Caco-2 (cell line): ENCODE results near the gene ZMYND19. TPM values are rescaled to one million over a fixed set of nuclear protein-coding genes. Genes with fewer than 3 reads are reported as not detected.

ENCODE experiments used
- Bru-seq: library from RNA; stranded (reverse); fragments of 400-500 nt; gene quantifications from one replicate; lab custom pipeline; 2021; lab: Mats Ljungman, UMichigan
- BruChase-seq, 2 experiments: library from RNA; stranded (reverse); fragments of 400-500 nt; gene quantifications; one replicate each; lab custom pipeline; 2021; lab: Mats Ljungman, UMichigan
- BruUV-seq: library from RNA; stranded (reverse); fragments of 400-500 nt; replicated peaks from 2 replicates; lab custom pipeline; 2021; lab: Mats Ljungman, UMichigan
- CTCF ChIA-PET: fragments of 300-600 bp; sonication (Branson Sonifier 250); formaldehyde crosslinking; loops from one replicate; lab custom pipeline; 2022; ENCODE audit warnings: antibody characterized with exemption; lab: Charles Lee
- POLR2A ChIA-PET: fragments of 300-600 bp; sonication (Branson Sonifier 250); formaldehyde crosslinking; loops from one replicate; lab custom pipeline; 2022; ENCODE audit warnings: antibody characterized with exemption; lab: Charles Lee
- DNase-seq, 2 experiments: peaks; one replicate each; pipeline versions ENCODE4 v3.0.0 to v3.0.0-alpha.2; 2020 to 2022
- H3K27me3 ChIP-seq: replicated peaks from 2 replicates; pipeline ENCODE4 v1.6.0; 2011; ENCODE audit warnings: low read length; ENCODE audit not compliant: control insufficient read depth, insufficient read depth
- H3K36me3 ChIP-seq: 2 replicates; pipeline ENCODE4 v1.5.1; 2011; ENCODE audit warnings: low read length; ENCODE audit not compliant: control insufficient read depth, insufficient read depth
- H3K4me1 ChIP-seq: fragments of 250-450 bp; sonication (Bioruptor Pico); 2 replicates; pipeline ENCODE4 v1.5.1; 2020; ENCODE audit warnings: mild to moderate bottlenecking
- H3K4me3 ChIP-seq: 2 replicates; pipeline ENCODE4 v1.5.1; 2011; ENCODE audit warnings: low read depth, mild to moderate bottlenecking, control low read depth, low read length
- H3K9me3 ChIP-seq: fragments of 250-450 bp; sonication (Bioruptor Pico); 2 replicates; pipeline ENCODE4 v1.5.1; 2020; ENCODE audit warnings: mild to moderate bottlenecking, moderate library complexity
- H3K27ac Mint-ChIP-seq: one replicate; pipeline ENCODE4 v1.8.0; 2022; ENCODE audit warnings: mixed read lengths; ENCODE audit not compliant: unreplicated experiment
- H3K27me3 Mint-ChIP-seq: one replicate; pipeline ENCODE4 v1.8.0; 2022; ENCODE audit warnings: mixed read lengths; ENCODE audit not compliant: insufficient read depth, unreplicated experiment
- H3K36me3 Mint-ChIP-seq: one replicate; pipeline ENCODE4 v1.8.0; 2022; ENCODE audit warnings: mild to moderate bottlenecking, mixed read lengths; ENCODE audit not compliant: insufficient read depth, unreplicated experiment
- H3K4me1 Mint-ChIP-seq: one replicate; pipeline ENCODE4 v1.8.0; 2022; ENCODE audit warnings: low read depth, mixed read lengths; ENCODE audit not compliant: unreplicated experiment
- H3K4me3 Mint-ChIP-seq: one replicate; pipeline ENCODE4 v1.8.0; 2022; ENCODE audit warnings: mild to moderate bottlenecking, moderate library complexity, mixed read lengths; ENCODE audit not compliant: unreplicated experiment
- H3K9me3 Mint-ChIP-seq: one replicate; pipeline ENCODE4 v1.8.0; 2022; ENCODE audit warnings: mixed read lengths; ENCODE audit not compliant: unreplicated experiment
- intact Hi-C: fragments of 100-400 bp; cut with micrococcal nuclease; formaldehyde crosslinking; loops from one replicate; pipeline ENCODE4 v1.10.0; 2022; ENCODE audit not compliant: unreplicated experiment
- long read RNA-seq: library from polyadenylated mRNA; stranded (forward); transcript quantifications from one replicate; pipeline ENCODE4 v2.0.0, GENCODE V29; 2022
- total RNA-seq: library from RNA; stranded (reverse); gene quantifications from 2 replicates; pipeline ENCODE4 v1.2.3, GENCODE V29; 2022
- TF ChIP-seq, protein P1 (sequence below), 2 experiments: fragments of 200-600 bp in 1 of 2; IDR thresholded peaks; 1 replicate in 1 of 2; 2 replicates in 1 of 2; pipeline versions ENCODE4 v1.5.1 to v1.8.0; 2011 to 2022; ENCODE audit warnings: antibody characterized with exemption in 1 of 2, control low read depth in 1 of 2, inconsistent platforms in 1 of 2, low read depth in 1 of 2, low read length in 1 of 2, mild to moderate bottlenecking in 1 of 2, moderate library complexity in 1 of 2; ENCODE audit not compliant: insufficient read depth in 1 of 2, severe bottlenecking in 1 of 2, unreplicated experiment in 1 of 2

Gene ZMYND19
- total RNA-seq, result 66.3 and 66.9 TPM in 2 replicates
- Bru-seq, nascent RNA, result percentile 75 among the genes with signal in this experiment
- percentile 79 among the genes with signal in this experiment for BruChase-seq, experiment 1, labeled RNA remaining after a 2-hour chase
- percentile 81 among the genes with signal in this experiment for BruChase-seq, experiment 2, labeled RNA remaining after a 6-hour chase
- long read RNA-seq, transcript ZMYND19-201 (6 exons, 1,375 nt), result major isoform, 49 of 62 reads
- long read RNA-seq, partial matches to known transcripts, result 4 of 62 reads
- long read RNA-seq, other reads (novel, unspliced or antisense), result 9 of 62 reads

DNA sequence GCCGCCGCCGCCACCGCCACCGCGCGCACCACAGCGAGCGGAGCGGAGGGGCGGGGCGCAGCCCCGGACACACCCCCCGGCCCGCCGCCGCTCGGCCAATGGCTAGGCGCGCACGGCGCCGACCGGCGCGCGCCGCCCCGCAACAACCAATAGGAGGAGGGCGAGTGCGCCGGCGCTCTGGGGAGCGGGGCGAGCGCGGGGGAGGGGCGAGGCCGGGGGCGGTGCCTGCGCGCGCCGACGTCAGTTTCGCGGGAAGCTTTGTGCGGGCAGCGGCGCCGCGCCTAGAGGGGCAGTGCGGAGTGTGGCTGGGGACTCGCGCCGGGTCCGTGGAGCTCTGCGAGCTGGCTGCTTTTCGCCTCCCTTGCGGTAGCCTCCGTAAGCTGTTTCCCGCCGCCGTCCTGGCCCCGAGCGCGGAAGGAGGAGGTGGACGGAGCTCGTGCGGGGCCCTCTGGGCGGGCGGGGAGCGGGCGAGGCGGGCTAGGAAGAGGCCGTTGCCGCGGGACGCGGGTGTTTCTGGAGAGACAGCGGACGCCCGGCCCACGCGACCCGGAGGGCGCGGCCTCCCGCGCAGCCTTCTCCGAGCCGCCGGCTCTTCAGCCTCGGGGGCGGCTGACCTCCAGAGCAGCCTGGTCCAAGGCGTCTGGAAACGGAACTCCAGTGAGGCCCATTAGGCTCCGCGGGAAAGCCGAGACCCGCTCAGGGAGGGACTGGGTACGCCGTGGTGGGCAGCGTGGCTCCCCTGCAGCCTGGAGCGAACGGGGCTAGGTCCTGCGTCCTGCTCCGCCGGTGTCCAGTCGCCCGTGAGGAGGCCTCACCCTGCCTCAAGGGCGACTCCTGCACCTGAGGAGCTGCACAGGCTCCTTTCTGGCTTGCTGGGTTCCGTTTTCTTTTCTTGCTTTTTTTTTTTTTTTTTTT is at the start of gene ZMYND19:
Gene ZMYND19, minus strand, starts transcription at position 44 of the 915 bp plus-strand sequence. CDS start 249 bp downstream, outside the sequence.
- intact Hi-C loops, result loop anchor here (2.0 to 10.0 kb wide), 3 partner anchors 14 to 146 kb away; partner anchors contain the start of genes ARRDC1 and ENTPD8
- no peaks in the 10 kb centered on the region for H3K9me3 ChIP-seq
- Mint-ChIP-seq H3K4me3 (peak within 1 kb of the TSS; percentile 77), H3K27ac (peak within 1 kb of the TSS; percentile 78), H3K4me1 (no peaks in the 10 kb centered on the region), H3K9me3 (no peaks in the 10 kb centered on the region), H3K36me3 (peaks cover 30% of the 10 kb centered on the region), H3K27me3 (no peaks in the 10 kb centered on the region)
- TF ChIP-seq, protein P1, sequence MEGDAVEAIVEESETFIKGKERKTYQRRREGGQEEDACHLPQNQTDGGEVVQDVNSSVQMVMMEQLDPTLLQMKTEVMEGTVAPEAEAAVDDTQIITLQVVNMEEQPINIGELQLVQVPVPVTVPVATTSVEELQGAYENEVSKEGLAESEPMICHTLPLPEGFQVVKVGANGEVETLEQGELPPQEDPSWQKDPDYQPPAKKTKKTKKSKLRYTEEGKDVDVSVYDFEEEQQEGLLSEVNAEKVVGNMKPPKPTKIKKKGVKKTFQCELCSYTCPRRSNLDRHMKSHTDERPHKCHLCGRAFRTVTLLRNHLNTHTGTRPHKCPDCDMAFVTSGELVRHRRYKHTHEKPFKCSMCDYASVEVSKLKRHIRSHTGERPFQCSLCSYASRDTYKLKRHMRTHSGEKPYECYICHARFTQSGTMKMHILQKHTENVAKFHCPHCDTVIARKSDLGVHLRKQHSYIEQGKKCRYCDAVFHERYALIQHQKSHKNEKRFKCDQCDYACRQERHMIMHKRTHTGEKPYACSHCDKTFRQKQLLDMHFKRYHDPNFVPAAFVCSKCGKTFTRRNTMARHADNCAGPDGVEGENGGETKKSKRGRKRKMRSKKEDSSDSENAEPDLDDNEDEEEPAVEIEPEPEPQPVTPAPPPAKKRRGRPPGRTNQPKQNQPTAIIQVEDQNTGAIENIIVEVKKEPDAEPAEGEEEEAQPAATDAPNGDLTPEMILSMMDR (IDR thresholded peaks at IDR 0.05; ENCODE audit: insufficient read depth in 1 of 2, low read depth in 1 of 2, low read length in 1 of 2, severe bottlenecking in 1 of 2, unreplicated experiment in 1 of 2), result peak in 1 of 2 experiments; percentile 15
- peaks cover under 1% of the 10 kb centered on the region for H3K36me3 ChIP-seq
- BruUV-seq, result no TSS peak
- H3K27me3 ChIP-seq, result no peaks in the 10 kb centered on the region
- ChIA-PET POLR2A (interaction anchor here (0.6 to 1.8 kb wide), 4 partner anchors 15 to 29 kb away, joined by 3 to 22 read pairs (median 4); partner anchors contain the start of genes ARRDC1 and EHMT1), CTCF (interaction anchor here (0.6 to 1.6 kb wide), 9 partner anchors 9 to 131 kb away, joined by 3 to 6 read pairs (median 3); partner anchors contain the start of genes ARRDC1, MRPL41 and NSMF)
- peaks cover 8% of the 10 kb centered on the region for H3K4me1 ChIP-seq
- peak within 1 kb of the TSS; percentile 92 for H3K4me3 ChIP-seq
- peak; percentile 85 to 94 for DNase-seq

DNA sequence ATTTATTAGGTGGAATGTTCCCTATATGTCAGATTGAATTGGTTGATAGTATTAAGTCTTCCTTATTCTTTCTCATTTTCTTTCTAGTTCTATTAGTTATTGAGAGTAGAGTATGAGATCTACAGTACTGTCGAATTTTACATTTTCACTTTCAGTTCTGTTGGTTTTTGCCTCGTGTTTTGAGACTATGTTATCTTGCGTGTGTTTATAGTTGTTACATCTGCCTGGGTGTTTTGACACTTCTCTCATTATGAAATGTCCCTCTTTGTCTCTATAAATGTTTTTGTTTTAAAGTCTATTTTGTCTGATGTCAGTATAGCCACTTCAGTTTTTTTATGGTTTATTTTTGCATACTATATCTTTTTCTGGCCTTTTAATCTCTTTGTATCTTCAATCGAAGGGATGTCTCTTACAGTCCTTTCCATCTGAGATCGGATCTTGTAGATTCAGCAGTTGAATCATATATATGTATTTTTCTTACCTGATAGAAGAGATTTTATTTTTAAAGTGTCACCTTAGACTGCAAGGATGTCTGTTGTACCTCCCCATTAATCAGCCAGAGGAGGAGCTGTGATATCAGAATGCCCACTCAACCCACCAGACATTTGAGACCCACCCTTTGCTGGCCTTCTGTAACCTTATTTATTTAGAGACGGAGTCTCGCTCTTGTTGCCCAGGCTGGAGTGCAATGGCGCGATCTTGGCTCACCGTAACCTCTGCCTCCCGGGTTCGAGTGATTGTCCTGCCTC is 49.2 kb upstream of the ZMYND19 start:
- no peaks in the 10 kb centered on the region for H3K27me3 ChIP-seq
- no peak for DNase-seq
- H3K9me3 ChIP-seq, result no peaks in the 10 kb centered on the region
- no peak overlapping the region for H3K4me3 Mint-ChIP-seq
- BruUV-seq, result no TSS peak
- H3K27ac Mint-ChIP-seq, result no peak overlapping the region
- POLR2A ChIA-PET, result no interaction called here
- H3K9me3 Mint-ChIP-seq, result no peaks in the 10 kb centered on the region
- no peaks in the 10 kb centered on the region for H3K27me3 Mint-ChIP-seq
- no peak overlapping the region for H3K4me3 ChIP-seq
- no peaks in the 10 kb centered on the region for H3K4me1 ChIP-seq
- TF ChIP-seq, protein P1 (IDR thresholded peaks at IDR 0.05; ENCODE audit: insufficient read depth in 1 of 2, low read depth in 1 of 2, low read length in 1 of 2, severe bottlenecking in 1 of 2, unreplicated experiment in 1 of 2), result no peak
- CTCF ChIA-PET, result no interaction called here
- H3K4me1 Mint-ChIP-seq, result no peaks in the 10 kb centered on the region
- intact Hi-C loops, result no loop called here
- H3K36me3 ChIP-seq, result no peaks in the 10 kb centered on the region; the same call in 1 of the 2 replicates
- peaks cover 25% of the 10 kb centered on the region for H3K36me3 Mint-ChIP-seq
